Measurements from ENCODE around the gene OLAH. TPM values are rescaled to one million over a fixed set of nuclear protein-coding genes. Genes with fewer than 3 reads are reported as not detected.

The OLAH gene
- polyA plus RNA-seq, 3 donors = 0.09 TPM; not detected in 2

- Histone ChIP-seq H3K4me3 (replicated peaks in 1 of 3; ENCODE audit: low read depth in 2 of 3, low read length in 3 of 3) (peak within 1 kb of the TSS; percentile 31 to 76 (median 37)), H3K36me3 (replicated peaks in 1 of 2; ENCODE audit: control insufficient read depth in 1 of 2, insufficient read depth in 2 of 2, low read length in 2 of 2) (no peaks in the 10 kb centered on the region), H3K27ac (ENCODE audit: low read depth in 1 of 2, low read length in 2 of 2) (no peak within 1 kb of the TSS), H3K4me1 (ENCODE audit: control insufficient read depth in 1 of 2, insufficient read depth in 2 of 2, low read length in 2 of 2) (peaks cover 10% of the 10 kb centered on the region in 2 donors), H3K4me2 (replicated peaks; ENCODE audit: extremely low read depth, low read length, poor library complexity, severe bottlenecking) (peak within 1 kb of the TSS; percentile 92), H3K27me3 (ENCODE audit: control insufficient read depth in 2 of 2, insufficient read depth in 2 of 2, low read length in 2 of 2) (peaks cover 2 to 13% of the 10 kb centered on the region in 2 donors), H3K9me3 (replicated peaks in 1 of 2; ENCODE audit: control insufficient read depth in 1 of 2, insufficient read depth in 1 of 2, low read length in 2 of 2) (no peaks in the 10 kb centered on the region), H4K20me1 (ENCODE audit: insufficient read depth, low read length) (no peaks in the 10 kb centered on the region), H2AFZ (ENCODE audit: insufficient read depth, low read depth, low read length, poor library complexity, severe bottlenecking) (peak within 1 kb of the TSS; percentile 86), H3K9ac (ENCODE audit: insufficient read depth, low read length, poor library complexity, severe bottlenecking) (peak within 1 kb of the TSS; percentile 7), H3K79me2 (ENCODE audit: insufficient read depth, low read length) (no peaks in the 10 kb centered on the region)
- no peak within 1 kb of the TSS for H3K27ac Mint-ChIP-seq
- H3K9me3 Mint-ChIP-seq = no peaks in the 10 kb centered on the region
- peak within 1 kb of the TSS; percentile 59 to 82 for H3K4me3 Mint-ChIP-seq
- peak; percentile 49 for TF ChIP-seq CTCF (IDR thresholded peaks at IDR 0.05)
- peak; percentile 50 to 72 (median 70) for DNase-seq
- peaks cover 9 to 19% (median 10%) of the 10 kb centered on the region in 3 donors for H3K27me3 Mint-ChIP-seq (ENCODE audit: low read depth in 3 of 3)
- H3K36me3 Mint-ChIP-seq = no peaks in the 10 kb centered on the region
- H3K4me1 Mint-ChIP-seq = peaks cover 4% of the 10 kb centered on the region
- intact Hi-C loops (cut with micrococcal nuclease) = no loop called here
- WGBS (ENCODE audit: insufficient coverage) = under 1% methylated on average over 43 of the region's 63 CpGs
Observed at GRCh38 chr10:15088428-15089261, 44.9 kb downstream of the OLAH start, which contains the start of gene ACBD7. Gene ACBD7 (minus strand): TSS chr10:15088776. CDS start chr10:15088728, 48 bp downstream.

- Histone ChIP-seq H3K79me2 (ENCODE audit: insufficient read depth, low read length) (no peaks in the 10 kb centered on the region), H3K4me2 (replicated peaks; ENCODE audit: extremely low read depth, low read length, poor library complexity, severe bottlenecking) (no peak overlapping the region), H3K4me1 (ENCODE audit: control insufficient read depth in 1 of 2, insufficient read depth in 2 of 2, low read length in 2 of 2) (peaks cover 12 to 13% of the 10 kb centered on the region in 2 donors), H3K9me3 (replicated peaks in 1 of 2; ENCODE audit: control insufficient read depth in 1 of 2, insufficient read depth in 1 of 2, low read length in 2 of 2) (no peaks in the 10 kb centered on the region), H3K4me3 (replicated peaks in 1 of 3; ENCODE audit: low read depth in 2 of 3, low read length in 3 of 3) (no peak overlapping the region), H3K9ac (ENCODE audit: insufficient read depth, low read length, poor library complexity, severe bottlenecking) (no peak overlapping the region), H3K27me3 (ENCODE audit: control insufficient read depth in 2 of 2, insufficient read depth in 2 of 2, low read length in 2 of 2) (peaks cover 2 to 13% of the 10 kb centered on the region in 2 donors), H3K27ac (ENCODE audit: low read depth in 1 of 2, low read length in 2 of 2) (no peak overlapping the region), H2AFZ (ENCODE audit: insufficient read depth, low read depth, low read length, poor library complexity, severe bottlenecking) (no peak overlapping the region), H3K36me3 (replicated peaks in 1 of 2; ENCODE audit: control insufficient read depth in 1 of 2, insufficient read depth in 2 of 2, low read length in 2 of 2) (no peaks in the 10 kb centered on the region), H4K20me1 (ENCODE audit: insufficient read depth, low read length) (no peaks in the 10 kb centered on the region)
- Mint-ChIP-seq H3K27ac (no peak overlapping the region), H3K36me3 (no peaks in the 10 kb centered on the region), H3K4me3 (peak overlapping the region in 1 of 2 donors; percentile 13), H3K9me3 (no peaks in the 10 kb centered on the region), H3K4me1 (peaks cover 3% of the 10 kb centered on the region), H3K27me3 (ENCODE audit: low read depth in 3 of 3) (peaks cover 9 to 12% (median 12%) of the 10 kb centered on the region in 3 donors)
- TF ChIP-seq CTCF (IDR thresholded peaks at IDR 0.05) = no peak
- intact Hi-C loops (cut with micrococcal nuclease) = no loop called here
- DNase-seq = no peak
- WGBS (ENCODE audit: insufficient coverage) = 95% methylated on average over 4 of the region's 5 CpGs
Observed at GRCh38 chr10:15091418-15091817, 47.7 kb downstream of the OLAH start.

Measured in CD14-positive monocyte (primary cell).